ENCODE measurements around the gene DCTN3. TPM values are rescaled to one million over a fixed set of nuclear protein-coding genes. Genes with fewer than 3 reads are reported as not detected.
A peak's percentile ranks its signal among the peaks of the same experiment; 100 is the strongest.

The DCTN3 gene
- total RNA-seq (2014; rRNA removed; shearing (Covaris generic)) (12.9 and 20.6 TPM in 2 replicates), polyA plus RNA-seq (2016; fragmentation: Nextera tagmentation; extraction: Ambion mirVana) (17.9 and 23.2 TPM in 2 replicates)
- long read RNA-seq, transcript DCTN3-201 (7 exons, 808 nt): major isoform, 12 of 13 reads
- long read RNA-seq, partial matches to known transcripts: 0 of 13 reads
- long read RNA-seq, other reads (novel, unspliced or antisense): 1 of 13 reads

GRCh38 chr9:34620061-34620994 lies at the start of gene DCTN3:
Gene DCTN3 (minus strand): TSS chr9:34620495. CDS start chr9:34620464, 31 bp downstream.
- no peak within 1 kb of the TSS for H3K27ac Mint-ChIP-seq
- peak within 1 kb of the TSS; percentile 90 for H3K4me3 Mint-ChIP-seq
- peak within 1 kb of the TSS; percentile 77 for H2AFZ ChIP-seq
- H3K27ac ChIP-seq (ENCODE audit: low read depth): no peak within 1 kb of the TSS
- TF ChIP-seq, protein P1, sequence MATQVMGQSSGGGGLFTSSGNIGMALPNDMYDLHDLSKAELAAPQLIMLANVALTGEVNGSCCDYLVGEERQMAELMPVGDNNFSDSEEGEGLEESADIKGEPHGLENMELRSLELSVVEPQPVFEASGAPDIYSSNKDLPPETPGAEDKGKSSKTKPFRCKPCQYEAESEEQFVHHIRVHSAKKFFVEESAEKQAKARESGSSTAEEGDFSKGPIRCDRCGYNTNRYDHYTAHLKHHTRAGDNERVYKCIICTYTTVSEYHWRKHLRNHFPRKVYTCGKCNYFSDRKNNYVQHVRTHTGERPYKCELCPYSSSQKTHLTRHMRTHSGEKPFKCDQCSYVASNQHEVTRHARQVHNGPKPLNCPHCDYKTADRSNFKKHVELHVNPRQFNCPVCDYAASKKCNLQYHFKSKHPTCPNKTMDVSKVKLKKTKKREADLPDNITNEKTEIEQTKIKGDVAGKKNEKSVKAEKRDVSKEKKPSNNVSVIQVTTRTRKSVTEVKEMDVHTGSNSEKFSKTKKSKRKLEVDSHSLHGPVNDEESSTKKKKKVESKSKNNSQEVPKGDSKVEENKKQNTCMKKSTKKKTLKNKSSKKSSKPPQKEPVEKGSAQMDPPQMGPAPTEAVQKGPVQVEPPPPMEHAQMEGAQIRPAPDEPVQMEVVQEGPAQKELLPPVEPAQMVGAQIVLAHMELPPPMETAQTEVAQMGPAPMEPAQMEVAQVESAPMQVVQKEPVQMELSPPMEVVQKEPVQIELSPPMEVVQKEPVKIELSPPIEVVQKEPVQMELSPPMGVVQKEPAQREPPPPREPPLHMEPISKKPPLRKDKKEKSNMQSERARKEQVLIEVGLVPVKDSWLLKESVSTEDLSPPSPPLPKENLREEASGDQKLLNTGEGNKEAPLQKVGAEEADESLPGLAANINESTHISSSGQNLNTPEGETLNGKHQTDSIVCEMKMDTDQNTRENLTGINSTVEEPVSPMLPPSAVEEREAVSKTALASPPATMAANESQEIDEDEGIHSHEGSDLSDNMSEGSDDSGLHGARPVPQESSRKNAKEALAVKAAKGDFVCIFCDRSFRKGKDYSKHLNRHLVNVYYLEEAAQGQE (IDR thresholded peaks at IDR 0.05; ENCODE audit: unreplicated experiment): no peak
- TF ChIP-seq CREB1 (CRISPR knock-in tag; IDR thresholded peaks at IDR 0.05; ENCODE audit: low read depth): peak; percentile 90
- peaks cover 11% of the 10 kb centered on the region for H3K4me1 Mint-ChIP-seq
- peak; percentile 88 for ATAC-seq
- H3K9me2 ChIP-seq (ENCODE audit: insufficient read depth): 0 out of 2 replicates have a peak, but pooled peaks cover 4% of the 10 kb centered on the region
- H3K9me3 Mint-ChIP-seq: no peaks in the 10 kb centered on the region
- H3K36me3 ChIP-seq (ENCODE audit: insufficient read depth): no peaks in the 10 kb centered on the region
- H3K79me2 ChIP-seq (replicated peaks; ENCODE audit: insufficient read depth): no peaks in the 10 kb centered on the region
- peaks cover 53% of the 10 kb centered on the region for H3K27me3 ChIP-seq (ENCODE audit: insufficient read depth)
- H3K4me1 ChIP-seq (ENCODE audit: insufficient read depth): peaks cover 11% of the 10 kb centered on the region; the same call in 1 of the 2 replicates
- H4K20me1 ChIP-seq (replicated peaks; ENCODE audit: insufficient read depth): no peaks in the 10 kb centered on the region
- H3F3A ChIP-seq (replicated peaks; ENCODE audit: low read depth): no peaks in the 10 kb centered on the region
- H3K27me3 Mint-ChIP-seq (ENCODE audit: insufficient read depth, low read depth, poor library complexity): peaks cover 44% of the 10 kb centered on the region
- H3K4me3 ChIP-seq: peak within 1 kb of the TSS; percentile 74
- peak within 1 kb of the TSS; percentile 79 for H3K4me2 ChIP-seq
- peak; percentile 99 for DNase-seq (ENCODE audit: low spot score)
- no peaks in the 10 kb centered on the region for H3K36me3 Mint-ChIP-seq (ENCODE audit: low read depth)

DNA sequence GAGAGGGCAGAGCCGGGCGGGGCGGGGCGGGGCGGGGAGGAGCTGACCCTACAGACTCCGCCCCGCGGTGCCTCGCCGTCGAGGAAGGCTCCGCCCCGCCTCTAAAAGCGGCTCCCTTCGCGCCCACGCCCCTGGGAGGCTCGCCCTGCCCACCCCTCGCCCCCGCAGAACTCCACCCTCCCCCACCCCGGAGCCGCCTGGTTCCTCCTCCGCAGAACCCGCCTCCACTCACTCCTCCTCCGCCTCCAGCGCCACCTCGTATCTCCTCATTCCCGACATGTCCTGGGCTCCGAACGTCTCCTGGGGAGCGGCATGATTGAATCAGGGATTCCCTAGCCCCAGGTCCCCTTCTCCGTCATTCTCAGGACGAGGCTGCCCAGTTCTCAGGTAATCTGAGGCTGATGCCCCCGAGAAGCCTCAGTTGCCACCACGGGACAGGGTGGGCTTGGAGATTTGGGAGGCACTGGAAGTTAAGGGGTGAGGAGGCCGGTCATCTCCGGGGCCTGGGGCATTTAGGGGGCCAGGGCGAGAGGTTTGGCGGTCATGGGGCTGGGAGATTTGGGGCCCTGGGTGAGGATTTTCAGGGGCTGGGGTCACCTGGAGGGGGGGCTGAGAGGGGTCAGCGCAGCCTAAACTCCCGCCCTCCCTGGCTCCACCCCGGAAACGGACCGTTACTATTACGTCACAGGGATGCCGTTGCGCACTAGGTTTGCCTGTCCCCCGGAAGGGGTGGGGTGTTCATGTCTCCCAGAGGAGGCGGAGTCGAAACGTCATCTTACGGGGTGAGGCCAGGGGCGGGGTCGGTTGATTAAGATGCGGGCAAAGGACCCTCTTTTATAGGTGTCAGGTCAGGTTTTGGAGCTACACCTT lies 45.3 kb upstream of the DCTN3 start:
- peak overlapping the region; percentile 99 for H2AFZ ChIP-seq
- H3K4me1 ChIP-seq (ENCODE audit: insufficient read depth): peaks cover 3% of the 10 kb centered on the region
- peak overlapping the region; percentile 99 for H3K27ac ChIP-seq (ENCODE audit: low read depth)
- no peaks in the 10 kb centered on the region for H3K9me2 ChIP-seq (ENCODE audit: insufficient read depth)
- no peaks in the 10 kb centered on the region for H3F3A ChIP-seq (replicated peaks; ENCODE audit: low read depth)
- peak overlapping the region; percentile 82 for H3K4me3 Mint-ChIP-seq
- ATAC-seq (peak; percentile 77), DNase-seq (ENCODE audit: low spot score) (peak; percentile 99)
- H4K20me1 ChIP-seq (replicated peaks; ENCODE audit: insufficient read depth): peaks cover 3% of the 10 kb centered on the region; the same call in 1 of the 2 replicates
- peaks cover 8% of the 10 kb centered on the region for H3K4me1 Mint-ChIP-seq
- peak overlapping the region; percentile 98 for H3K27ac Mint-ChIP-seq
- peaks cover 8% of the 10 kb centered on the region; the same call in 1 of the 2 replicates for H3K79me2 ChIP-seq (replicated peaks; ENCODE audit: insufficient read depth)
- TF ChIP-seq CREB1 (CRISPR knock-in tag; IDR thresholded peaks at IDR 0.05; ENCODE audit: low read depth) (peak; percentile 97), JUNB (IDR thresholded peaks at IDR 0.05; ENCODE audit: unreplicated experiment) (no peak), POLR2AphosphoS5 (IDR thresholded peaks at IDR 0.05; ENCODE audit: low read depth) (peak; percentile 84), ZNF114 (CRISPR knock-in tag; IDR thresholded peaks at IDR 0.05) (no peak), EZH2 (IDR thresholded peaks at IDR 0.05; ENCODE audit: low read depth, unreplicated experiment) (no peak)
- peak overlapping the region; percentile 98 for H3K4me3 ChIP-seq
- peaks cover 27% of the 10 kb centered on the region for H3K36me3 Mint-ChIP-seq (ENCODE audit: low read depth)
- H3K36me3 ChIP-seq (ENCODE audit: insufficient read depth): no peaks in the 10 kb centered on the region
- H3K27me3 ChIP-seq (ENCODE audit: insufficient read depth): no peaks in the 10 kb centered on the region
- H3K27me3 Mint-ChIP-seq (ENCODE audit: insufficient read depth, low read depth, poor library complexity): peaks cover 14% of the 10 kb centered on the region
- peaks cover 15% of the 10 kb centered on the region for H3K9me3 Mint-ChIP-seq
- peak overlapping the region; percentile 100 for H3K4me2 ChIP-seq

Measured in GM23338 (cell line).